Ascending aorta (tissue), 2 donors: Measurements from ENCODE around the gene VSX1. TPM values are rescaled to one million over a fixed set of nuclear protein-coding genes. Genes with fewer than 3 reads are reported as not detected.

Source experiments
- DNase-seq, 2 donors: peaks; one replicate each; pipeline ENCODE4 v3.0.0-alpha.2; 2019; ENCODE audit warnings: low spot score in 2 of 2
- H3K27ac ChIP-seq, 2 donors: fragments of 200-600 bp; sonication (generic); one replicate each; pipeline ENCODE4 v1.5.1; 2016 to 2017; ENCODE audit warnings: mild to moderate bottlenecking in 1 of 2
- H3K27me3 ChIP-seq: fragments of 200-600 bp; sonication (generic); one replicate; pipeline ENCODE4 v1.5.1; 2017
- H3K36me3 ChIP-seq, 2 donors: fragments of 200-600 bp; sonication (generic); one replicate each; pipeline ENCODE4 v1.5.1; 2016
- H3K4me1 ChIP-seq, 2 donors: fragments of 200-600 bp; sonication (generic); one replicate each; pipeline ENCODE4 v1.5.1; 2016 to 2017; ENCODE audit warnings: mild to moderate bottlenecking in 1 of 2
- H3K4me3 ChIP-seq, 2 donors: fragments of 200-600 bp; sonication (generic); one replicate each; pipeline ENCODE4 v1.5.1; 2016 to 2017; ENCODE audit warnings: mild to moderate bottlenecking in 1 of 2
- H3K9me3 ChIP-seq, 2 donors: fragments of 200-600 bp; sonication (generic); one replicate each; pipeline ENCODE4 v1.5.1; 2016
- CTCF ChIP-seq, 3 experiments: fragments of 200-600 bp in 2 of 3; fragments of 450-650 bp in 1 of 3; sonication (generic) in 2 of 3; IDR thresholded peaks; one replicate each; pipeline ENCODE4 v1.5.1; 2016 to 2019; ENCODE audit warnings: antibody characterized with exemption in 3 of 3, mild to moderate bottlenecking in 1 of 3, moderate library complexity in 1 of 3
- intact Hi-C: fragments of 100-400 bp; cut with DNase I; formaldehyde crosslinking; loops from one replicate; pipeline ENCODE4 v1.15.1; 2023
- total RNA-seq: library from RNA; depleted of rRNA; stranded (reverse); fragments of >200 nt; gene quantifications from one replicate; pipeline ENCODE4 v1.1.0, GENCODE V29; 2016

VSX1 gene
- total RNA-seq, 1 donor from 2014 or later: not detected

GRCh38 chr20:25043499-25044260 lies 38.3 kb downstream of the VSX1 start:
- no peak for DNase-seq

GRCh38 chr20:25042531-25043498 lies 39.1 kb downstream of the VSX1 start:
- TF ChIP-seq CTCF (IDR thresholded peaks at IDR 0.05): no peak
- peak overlapping the region; percentile 88 to 96 for H3K27ac ChIP-seq
- peak in 1 of 2 donors; percentile 78 for DNase-seq
- H3K27me3 ChIP-seq: no peaks in the 10 kb centered on the region
- intact Hi-C loops: no loop called here
- no peaks in the 10 kb centered on the region for H3K9me3 ChIP-seq
- peaks cover 63 to 88% of the 10 kb centered on the region in 2 donors for H3K4me1 ChIP-seq
- no peak overlapping the region for H3K4me3 ChIP-seq
- H3K36me3 ChIP-seq: peaks cover 13 to 15% of the 10 kb centered on the region in 2 donors

More at GRCh38 chr20:25043499-25044260, 38.3 kb downstream of the VSX1 start:
- H3K9me3 ChIP-seq: no peaks in the 10 kb centered on the region
- peak overlapping the region; percentile 88 to 96 for H3K27ac ChIP-seq
- TF ChIP-seq CTCF (IDR thresholded peaks at IDR 0.05): no peak
- H3K4me1 ChIP-seq: peaks cover 54 to 86% of the 10 kb centered on the region in 2 donors
- no peak overlapping the region for H3K4me3 ChIP-seq
- H3K36me3 ChIP-seq: peaks cover 15% of the 10 kb centered on the region in 2 donors
- intact Hi-C loops: no loop called here
- no peaks in the 10 kb centered on the region for H3K27me3 ChIP-seq

- DNase-seq: no peak
- Histone ChIP-seq H3K4me1 (peaks cover 71 to 94% of the 10 kb centered on the region in 2 donors), H3K27ac (peak overlapping the region; percentile 88 to 96), H3K4me3 (no peak overlapping the region), H3K27me3 (no peaks in the 10 kb centered on the region), H3K36me3 (peaks cover 8 to 10% of the 10 kb centered on the region in 2 donors), H3K9me3 (no peaks in the 10 kb centered on the region)
- intact Hi-C loops: no loop called here
- TF ChIP-seq CTCF (IDR thresholded peaks at IDR 0.05): no peak
Measured at GRCh38 chr20:25041813-25042530, 40.0 kb downstream of the VSX1 start.

- Histone ChIP-seq H3K4me3 (peak overlapping the region in 1 of 2 donors; percentile 18), H3K4me1 (peaks cover 75 to 97% of the 10 kb centered on the region in 2 donors), H3K27ac (peak overlapping the region; percentile 88 to 96), H3K27me3 (no peaks in the 10 kb centered on the region), H3K9me3 (no peaks in the 10 kb centered on the region), H3K36me3 (no peaks in the 10 kb centered on the region)
- TF ChIP-seq CTCF (IDR thresholded peaks at IDR 0.05): no peak
- intact Hi-C loops: loop anchor here (1.0 kb wide), 1 partner anchor 12 kb away; no protein-coding TSS in a partner anchor
- no peak for DNase-seq
Measured at GRCh38 chr20:25040438-25040831, 41.5 kb downstream of the VSX1 start.
